Left lung (tissue), 10 donors: ENCODE measurements around the gene PDE4B. TPM values are rescaled to one million over a fixed set of nuclear protein-coding genes. Genes with fewer than 3 reads are reported as not detected.
"Not testable (repeated sequence)": the region's sequence is repeated elsewhere in the genome, so short reads cannot be mapped to it uniquely, and the experiment has no call there.

Experiments
- ATAC-seq: fragments of 200-7000 bp; cut with Tn5 transposase; one replicate; pipeline ENCODE4 v1.9.1; 2020; ENCODE audit warnings: moderate library complexity
- DNase-seq, 4 donors: peaks; one replicate each; pipeline ENCODE4 v3.0.0-alpha.2; 2013 to 2020
- H3K27ac ChIP-seq, 2 donors: fragments of 200-600 bp; sonication (generic) in 1 of 2; one replicate each; pipeline versions ENCODE4 v1.5.0 to v1.8.0; 2020 to 2021
- H3K27me3 ChIP-seq, 2 donors: fragments of 200-600 bp; sonication (generic) in 1 of 2; one replicate each; pipeline versions ENCODE4 v1.5.0 to v1.8.0; 2020 to 2021
- H3K36me3 ChIP-seq, 2 donors: fragments of 200-600 bp; sonication (generic) in 1 of 2; one replicate each; pipeline versions ENCODE4 v1.5.0 to v1.8.0; 2020 to 2021
- H3K4me1 ChIP-seq, 2 donors: fragments of 200-600 bp; one replicate each; pipeline ENCODE4 v1.8.0; 2021
- H3K4me3 ChIP-seq, 2 donors: fragments of 200-600 bp; sonication (generic) in 1 of 2; one replicate each; pipeline versions ENCODE4 v1.5.0 to v1.8.0; 2020 to 2021; ENCODE audit warnings: mild to moderate bottlenecking in 1 of 2
- H3K9me3 ChIP-seq, 2 donors: fragments of 200-600 bp; sonication (generic) in 1 of 2; one replicate each; pipeline versions ENCODE4 v1.5.0 to v1.8.0; 2020 to 2021
- intact Hi-C, 2 donors: fragments of 100-400 bp; cut with DNase I; formaldehyde crosslinking; loops; one replicate each; pipeline versions ENCODE4 v1.11.2 to v1.14.2; 2022
- polyA plus RNA-seq, 6 donors: library from polyadenylated mRNA; unstranded; fragments of 120-200 nt; gene quantifications; one replicate each; pipeline ENCODE4 v1.2.1, GENCODE V29; 2013; ENCODE audit not compliant: insufficient read length in 6 of 6
- total RNA-seq, 2 donors: library from RNA; stranded (reverse); fragmentation: NEBNext Ultra II Directional; extraction: Animal tissue kit (Norgen Biotek cat#: 25700); gene quantifications; one replicate each; pipeline ENCODE4 v1.2.1, GENCODE V29; 2021
- TF ChIP-seq, protein P1 (sequence below), 2 donors: fragments of 200-600 bp; sonication (generic) in 1 of 2; IDR thresholded peaks; one replicate each; pipeline versions ENCODE4 v1.5.0 to v1.8.0; 2021; ENCODE audit warnings: antibody characterized with exemption in 2 of 2
- donor health status: DM: no; HTN: yes; CAD: no.
- donor health status: DM: no; HTN: no; CAD: no.

The PDE4B gene
- total and polyA plus RNA-seq, 8 donors: 8.6 to 50.7 (median 19.2) TPM

DNA sequence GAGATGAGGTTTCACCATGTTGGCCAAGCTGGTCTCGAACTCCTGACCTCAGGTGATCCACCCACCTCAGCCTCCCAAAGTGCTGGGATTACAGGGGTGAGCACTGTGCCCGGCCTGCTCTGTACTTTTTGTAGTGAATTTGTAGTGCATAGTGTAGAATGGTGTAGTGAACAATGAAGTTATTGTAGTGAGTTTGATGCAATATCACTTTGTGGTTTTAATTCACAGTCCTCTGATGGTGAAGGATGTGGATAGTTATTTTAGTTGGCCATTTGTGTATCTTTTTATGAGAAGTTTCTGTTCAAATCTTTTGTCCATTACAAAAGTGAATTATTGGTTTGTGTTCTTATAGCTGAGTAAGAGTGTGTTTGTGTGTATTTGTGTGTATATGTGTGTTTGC lies 57.6 kb downstream of the PDE4B start:
- DNase-seq (no peak), ATAC-seq (no peak)
- no peaks in the 10 kb centered on the region for H3K27me3 ChIP-seq
- peaks cover 0 to 30% of the 10 kb centered on the region in 2 donors for H3K9me3 ChIP-seq
- H3K36me3 ChIP-seq: no peaks in the 10 kb centered on the region
- H3K4me3 ChIP-seq: no peak overlapping the region
- intact Hi-C loops: no loop called here
- TF ChIP-seq, protein P1, sequence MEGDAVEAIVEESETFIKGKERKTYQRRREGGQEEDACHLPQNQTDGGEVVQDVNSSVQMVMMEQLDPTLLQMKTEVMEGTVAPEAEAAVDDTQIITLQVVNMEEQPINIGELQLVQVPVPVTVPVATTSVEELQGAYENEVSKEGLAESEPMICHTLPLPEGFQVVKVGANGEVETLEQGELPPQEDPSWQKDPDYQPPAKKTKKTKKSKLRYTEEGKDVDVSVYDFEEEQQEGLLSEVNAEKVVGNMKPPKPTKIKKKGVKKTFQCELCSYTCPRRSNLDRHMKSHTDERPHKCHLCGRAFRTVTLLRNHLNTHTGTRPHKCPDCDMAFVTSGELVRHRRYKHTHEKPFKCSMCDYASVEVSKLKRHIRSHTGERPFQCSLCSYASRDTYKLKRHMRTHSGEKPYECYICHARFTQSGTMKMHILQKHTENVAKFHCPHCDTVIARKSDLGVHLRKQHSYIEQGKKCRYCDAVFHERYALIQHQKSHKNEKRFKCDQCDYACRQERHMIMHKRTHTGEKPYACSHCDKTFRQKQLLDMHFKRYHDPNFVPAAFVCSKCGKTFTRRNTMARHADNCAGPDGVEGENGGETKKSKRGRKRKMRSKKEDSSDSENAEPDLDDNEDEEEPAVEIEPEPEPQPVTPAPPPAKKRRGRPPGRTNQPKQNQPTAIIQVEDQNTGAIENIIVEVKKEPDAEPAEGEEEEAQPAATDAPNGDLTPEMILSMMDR (IDR thresholded peaks at IDR 0.05): no peak
- no peaks in the 10 kb centered on the region for H3K4me1 ChIP-seq
- no peak overlapping the region for H3K27ac ChIP-seq

DNA sequence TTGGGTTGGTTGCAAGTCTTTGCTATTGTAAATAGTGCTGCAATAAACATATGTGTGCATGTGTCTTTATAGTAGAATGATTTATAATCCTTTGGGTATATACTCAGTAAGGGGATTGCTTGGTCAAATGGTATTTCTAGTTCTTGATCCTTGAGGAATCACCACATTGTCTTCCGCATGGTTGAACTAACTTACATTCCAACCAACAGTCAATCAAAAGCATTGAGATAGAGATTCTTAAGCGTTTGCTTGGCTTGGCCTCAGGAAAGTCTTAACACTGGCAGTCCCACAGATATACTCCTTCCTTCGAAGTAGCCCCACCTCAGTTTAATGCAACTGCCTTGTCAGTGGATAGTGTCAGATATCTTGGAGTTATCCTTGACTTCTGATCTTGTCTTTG lies 63.9 kb downstream of the PDE4B start:
- H3K4me3 ChIP-seq, intact Hi-C loops, H3K36me3 ChIP-seq, H3K27me3 ChIP-seq, H3K27ac ChIP-seq, ATAC-seq, H3K4me1 ChIP-seq, DNase-seq: not testable (repeated sequence)
- H3K9me3 ChIP-seq: peaks cover 0 to 15% of the 10 kb centered on the region in 2 donors

DNA sequence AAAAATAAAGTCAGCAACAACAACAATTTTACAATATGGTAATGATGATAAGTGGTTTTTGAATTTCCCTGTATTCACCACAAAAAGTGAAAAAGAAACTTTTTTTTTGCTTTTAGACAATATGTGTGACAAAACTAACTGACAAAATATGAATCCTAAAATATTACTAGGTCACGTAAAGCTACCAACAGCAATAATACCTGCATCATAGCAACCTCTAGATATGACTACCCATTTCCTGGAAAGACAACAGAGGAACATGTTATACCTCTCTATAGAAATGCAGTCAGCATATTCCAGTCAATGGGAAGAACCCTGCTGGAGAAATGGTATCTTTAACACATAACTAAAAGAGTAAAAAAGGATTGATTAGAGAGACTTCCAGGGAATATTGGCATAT lies 73.7 kb downstream of the PDE4B start:
- H3K4me1 ChIP-seq: no peaks in the 10 kb centered on the region
- H3K36me3 ChIP-seq: no peaks in the 10 kb centered on the region
- ATAC-seq (no peak), DNase-seq (no peak)
- TF ChIP-seq, protein P1 (IDR thresholded peaks at IDR 0.05): no peak
- intact Hi-C loops: no loop called here
- no peaks in the 10 kb centered on the region for H3K27me3 ChIP-seq
- H3K9me3 ChIP-seq: peaks cover 0 to 8% of the 10 kb centered on the region in 2 donors
- no peak overlapping the region for H3K27ac ChIP-seq
- no peak overlapping the region for H3K4me3 ChIP-seq

DNA sequence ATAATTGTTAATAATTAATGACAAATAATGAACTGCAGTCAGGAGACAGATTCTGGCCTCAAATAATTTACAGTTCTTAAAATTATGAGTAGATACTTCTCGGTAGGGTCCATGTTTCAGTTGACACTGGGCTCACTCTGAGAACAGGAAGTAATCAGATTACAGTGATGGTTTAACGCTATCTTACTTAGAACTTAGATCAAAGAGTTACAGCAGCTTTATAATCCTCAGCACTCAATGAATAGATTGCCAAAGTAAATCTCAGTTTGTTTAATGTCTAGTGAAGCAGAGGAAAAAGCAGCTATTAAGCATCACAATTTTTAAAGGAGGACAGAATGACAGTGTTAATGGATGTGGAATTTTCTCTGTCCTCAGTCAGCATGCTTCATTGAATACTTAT lies 79.6 kb downstream of the PDE4B start:
- peaks cover 0 to under 1% of the 10 kb centered on the region in 2 donors for H3K9me3 ChIP-seq
- ATAC-seq: no peak
- H3K4me1 ChIP-seq: no peaks in the 10 kb centered on the region
- H3K27me3 ChIP-seq: no peaks in the 10 kb centered on the region
- no peak for DNase-seq
- intact Hi-C loops: no loop called here
- no peak overlapping the region for H3K4me3 ChIP-seq
- H3K27ac ChIP-seq: no peak overlapping the region
- TF ChIP-seq, protein P1 (IDR thresholded peaks at IDR 0.05): no peak
- no peaks in the 10 kb centered on the region for H3K36me3 ChIP-seq

DNA sequence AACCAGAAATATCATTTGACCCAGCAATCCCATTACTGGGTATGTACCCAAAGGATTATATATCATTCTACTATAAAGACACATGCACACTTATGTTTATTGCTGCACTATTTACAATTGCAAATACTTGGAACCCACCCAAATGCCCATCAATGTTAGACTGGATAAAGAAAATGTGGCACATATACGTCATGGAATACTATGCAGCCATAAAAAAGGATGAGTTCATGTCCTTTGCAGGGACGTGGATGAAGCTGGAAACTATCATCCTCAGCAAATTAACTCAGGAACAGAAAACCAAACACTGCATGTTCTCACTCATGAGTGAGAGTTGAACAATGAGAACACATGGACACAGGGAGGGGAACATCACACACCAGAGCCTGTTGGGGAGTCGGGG lies 85.6 kb downstream of the PDE4B start:
- H3K36me3 ChIP-seq, DNase-seq, H3K4me1 ChIP-seq, H3K4me3 ChIP-seq, H3K27me3 ChIP-seq, intact Hi-C loops, ATAC-seq, H3K27ac ChIP-seq: not testable (repeated sequence)
- peaks cover 0 to 12% of the 10 kb centered on the region in 2 donors for H3K9me3 ChIP-seq

DNA sequence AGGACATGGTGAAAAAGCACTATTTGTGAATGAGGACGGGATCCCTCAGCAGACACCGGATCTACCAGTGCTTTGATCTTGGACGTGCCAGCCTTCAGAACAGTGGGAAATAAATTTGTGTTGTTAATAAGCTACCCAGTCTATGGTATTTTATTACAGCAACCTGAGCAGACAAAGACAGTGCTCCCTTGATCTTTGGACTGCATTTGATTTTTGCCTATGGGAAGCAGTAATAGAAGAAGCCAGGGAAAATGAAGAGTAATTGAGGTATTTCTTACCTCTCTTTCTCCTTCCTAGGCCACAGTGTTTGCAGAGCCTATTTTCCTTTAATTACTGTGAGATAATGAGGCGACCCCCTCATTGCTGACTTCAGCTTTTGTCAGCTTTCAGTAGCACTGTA lies 87.9 kb downstream of the PDE4B start:
- Histone ChIP-seq H3K4me3 (no peak overlapping the region), H3K9me3 (peaks cover 0 to 12% of the 10 kb centered on the region in 2 donors), H3K27ac (no peak overlapping the region), H3K4me1 (no peaks in the 10 kb centered on the region), H3K36me3 (no peaks in the 10 kb centered on the region), H3K27me3 (no peaks in the 10 kb centered on the region)
- DNase-seq: no peak
- intact Hi-C loops: no loop called here
- TF ChIP-seq, protein P1 (IDR thresholded peaks at IDR 0.05): no peak
- ATAC-seq: no peak
